Activated CD8-positive, alpha-beta T cell treated with anti-CD3 and anti-CD28 coated beads, Interleukin-2, amount 10 ng/mL, durations not matched to agents 7 days and 5 days (primary cell): ENCODE data around the gene NUP43. TPM values are rescaled to one million over a fixed set of nuclear protein-coding genes. Genes with fewer than 3 reads are reported as not detected.
"Not testable (repeated sequence)": the region's sequence is repeated elsewhere in the genome, so short reads cannot be mapped to it uniquely, and the experiment has no call there.

ENCODE experiments used
- ATAC-seq: fragments of 150-1000 bp; cut with Tn5 transposase; one replicate; pipeline ENCODE4 v1.10.0; 2021; ENCODE audit warnings: moderate library complexity
- CTCF ChIA-PET: fragments of 350-600 bp; sonication (Branson Sonifier 250); formaldehyde crosslinking; loops from one replicate; lab custom pipeline; 2021; ENCODE audit warnings: antibody characterized with exemption; lab: Charles Lee
- POLR2A ChIA-PET: fragments of 350-600 bp; sonication (Branson Sonifier 250); formaldehyde crosslinking; loops from one replicate; lab custom pipeline; 2021; ENCODE audit warnings: antibody characterized with exemption; lab: Charles Lee
- DNase-seq: peaks from one replicate; pipeline ENCODE4 v3.0.0-alpha.2; 2020
- H3K27ac Mint-ChIP-seq: one replicate; pipeline ENCODE4 v1.8.0; 2021; ENCODE audit warnings: mild to moderate bottlenecking, mixed read lengths
- H3K27me3 Mint-ChIP-seq: one replicate; pipeline ENCODE4 v1.8.0; 2021; ENCODE audit warnings: low read depth, mixed read lengths
- H3K36me3 Mint-ChIP-seq: one replicate; pipeline ENCODE4 v1.8.0; 2021; ENCODE audit warnings: low read depth, mixed read lengths
- H3K4me1 Mint-ChIP-seq: one replicate; pipeline ENCODE4 v1.8.0; 2021; ENCODE audit warnings: low read depth, mixed read lengths
- H3K4me3 Mint-ChIP-seq: one replicate; pipeline ENCODE4 v1.8.0; 2021; ENCODE audit warnings: mild to moderate bottlenecking, mixed read lengths
- H3K9me3 Mint-ChIP-seq: one replicate; pipeline ENCODE4 v1.8.0; 2022; ENCODE audit warnings: mixed read lengths; ENCODE audit not compliant: insufficient read depth
- total RNA-seq, 2 experiments: library from RNA; stranded (reverse); gene quantifications; one replicate each; pipeline ENCODE4 v1.2.3, GENCODE V29; 2021

Gene NUP43
- total RNA-seq, 2 experiments from 2014 or later = 67.7 to 69.4 TPM

GRCh38 chr6:149686230-149686629 lies 60.1 kb downstream of the NUP43 start:
- ChIA-PET POLR2A (interaction anchor here (0.7 to 1.4 kb wide), 3 partner anchors 24 to 32 kb away, joined by 3 read pairs; no protein-coding TSS in a partner anchor), CTCF (interaction anchor here (0.8 to 1.2 kb wide), 4 partner anchors 12 to 33 kb away, joined by 3 to 6 read pairs (median 4); no protein-coding TSS in a partner anchor)
- peaks cover 29% of the 10 kb centered on the region for H3K4me1 Mint-ChIP-seq
- no peaks in the 10 kb centered on the region for H3K9me3 Mint-ChIP-seq
- H3K27ac Mint-ChIP-seq = peak overlapping the region; percentile 26
- no peak overlapping the region for H3K4me3 Mint-ChIP-seq
- DNase-seq (no peak), ATAC-seq (peak; percentile 26)
- H3K27me3 Mint-ChIP-seq = no peaks in the 10 kb centered on the region
- H3K36me3 Mint-ChIP-seq = peaks cover 43% of the 10 kb centered on the region

- Mint-ChIP-seq H3K27me3 (no peaks in the 10 kb centered on the region), H3K27ac (no peak overlapping the region), H3K4me3 (no peak overlapping the region), H3K9me3 (no peaks in the 10 kb centered on the region), H3K4me1 (peaks cover 21% of the 10 kb centered on the region), H3K36me3 (peaks cover 42% of the 10 kb centered on the region)
- ChIA-PET CTCF (interaction anchor here (1.2 kb wide), 1 partner anchor 20 kb away, joined by 3 read pairs; no protein-coding TSS in a partner anchor), POLR2A (no interaction called here)
- ATAC-seq = no peak
- DNase-seq = no peak
These were observed 63.0 kb downstream of the NUP43 start for GRCh38 chr6:149683256-149683859.

- H3K27me3 Mint-ChIP-seq, H3K4me3 Mint-ChIP-seq, CTCF ChIA-PET, ATAC-seq, H3K27ac Mint-ChIP-seq, H3K9me3 Mint-ChIP-seq, DNase-seq: not testable (repeated sequence)
- Mint-ChIP-seq H3K4me1 (peaks cover 11% of the 10 kb centered on the region), H3K36me3 (peaks cover 50% of the 10 kb centered on the region)
- POLR2A ChIA-PET = interaction anchor here (0.6 kb wide), 2 partner anchors 30 to 187 kb away, joined by 3 read pairs; no protein-coding TSS in a partner anchor
These were observed 64.5 kb downstream of the NUP43 start for GRCh38 chr6:149681845-149682244.

GRCh38 chr6:149681209-149681608 lies 65.1 kb downstream of the NUP43 start:
- H3K27me3 Mint-ChIP-seq = no peaks in the 10 kb centered on the region
- H3K36me3 Mint-ChIP-seq = peaks cover 49% of the 10 kb centered on the region
- H3K9me3 Mint-ChIP-seq = no peaks in the 10 kb centered on the region
- H3K4me3 Mint-ChIP-seq = no peak overlapping the region
- ATAC-seq (no peak), DNase-seq (no peak)
- H3K4me1 Mint-ChIP-seq = peaks cover 5% of the 10 kb centered on the region
- POLR2A ChIA-PET = no interaction called here
- CTCF ChIA-PET = no interaction called here
- H3K27ac Mint-ChIP-seq = no peak overlapping the region

GRCh38 chr6:149680503-149680902 lies 65.8 kb downstream of the NUP43 start:
- no peak for DNase-seq
- H3K4me1 Mint-ChIP-seq = no peaks in the 10 kb centered on the region
- H3K27ac Mint-ChIP-seq = no peak overlapping the region
- peaks cover 49% of the 10 kb centered on the region for H3K36me3 Mint-ChIP-seq
- H3K9me3 Mint-ChIP-seq = no peaks in the 10 kb centered on the region
- ChIA-PET POLR2A (no interaction called here), CTCF (no interaction called here)
- no peaks in the 10 kb centered on the region for H3K27me3 Mint-ChIP-seq
- H3K4me3 Mint-ChIP-seq = no peak overlapping the region
- ATAC-seq = no peak

Other genes starting within 250 kb of the NUP43 start
- 10 to 100 TPM; 17.4 to 18.5 TPM for gene PPIL4, start 200.5 kb downstream of the NUP43 start, total RNA-seq
- 10 to 100 TPM; 17.8 to 18.6 TPM for gene GINM1, start 180.2 kb downstream of the NUP43 start, total RNA-seq
- 10 to 100 TPM; 27.2 to 28.6 TPM for gene KATNA1, start 97.8 kb downstream of the NUP43 start, total RNA-seq
- 10 to 100 TPM; 33.2 to 33.9 TPM for gene LATS1, start 28.4 kb downstream of the NUP43 start, total RNA-seq
- gene PCMT1, start 3.2 kb upstream of the NUP43 start, total RNA-seq = 100 to 1,000 TPM; 102 to 104 TPM
- gene LRP11, start 117.8 kb upstream of the NUP43 start, total RNA-seq = 1 to 10 TPM; 1.4 to 2.2 TPM
- not detected for gene RAET1E, start 151.6 kb upstream of the NUP43 start, total RNA-seq
- not detected for gene RAET1G, start 176.6 kb upstream of the NUP43 start, total RNA-seq
- under 1 TPM; 0.40 to 0.60 TPM for gene ULBP2, start 195.5 kb upstream of the NUP43 start, total RNA-seq
- gene ULBP1, start 217.4 kb upstream of the NUP43 start, total RNA-seq = under 1 TPM; 0.65 to 0.71 TPM